HG02840 (cell line): ENCODE results near the gene MYOCD.
"Not testable (repeated sequence)": the region's sequence is repeated elsewhere in the genome, so short reads cannot be mapped to it uniquely, and the experiment has no call there.

Experiments
- ATAC-seq: cut with Tn5 transposase; IDR thresholded peaks from one replicate; pipeline ENCODE4 v1.9.1; 2021; ENCODE audit warnings: mild to moderate bottlenecking, moderate library complexity, moderate number of reproducible peaks; ENCODE audit not compliant: unreplicated experiment, low FRiP score

MYOCD gene, protein sequence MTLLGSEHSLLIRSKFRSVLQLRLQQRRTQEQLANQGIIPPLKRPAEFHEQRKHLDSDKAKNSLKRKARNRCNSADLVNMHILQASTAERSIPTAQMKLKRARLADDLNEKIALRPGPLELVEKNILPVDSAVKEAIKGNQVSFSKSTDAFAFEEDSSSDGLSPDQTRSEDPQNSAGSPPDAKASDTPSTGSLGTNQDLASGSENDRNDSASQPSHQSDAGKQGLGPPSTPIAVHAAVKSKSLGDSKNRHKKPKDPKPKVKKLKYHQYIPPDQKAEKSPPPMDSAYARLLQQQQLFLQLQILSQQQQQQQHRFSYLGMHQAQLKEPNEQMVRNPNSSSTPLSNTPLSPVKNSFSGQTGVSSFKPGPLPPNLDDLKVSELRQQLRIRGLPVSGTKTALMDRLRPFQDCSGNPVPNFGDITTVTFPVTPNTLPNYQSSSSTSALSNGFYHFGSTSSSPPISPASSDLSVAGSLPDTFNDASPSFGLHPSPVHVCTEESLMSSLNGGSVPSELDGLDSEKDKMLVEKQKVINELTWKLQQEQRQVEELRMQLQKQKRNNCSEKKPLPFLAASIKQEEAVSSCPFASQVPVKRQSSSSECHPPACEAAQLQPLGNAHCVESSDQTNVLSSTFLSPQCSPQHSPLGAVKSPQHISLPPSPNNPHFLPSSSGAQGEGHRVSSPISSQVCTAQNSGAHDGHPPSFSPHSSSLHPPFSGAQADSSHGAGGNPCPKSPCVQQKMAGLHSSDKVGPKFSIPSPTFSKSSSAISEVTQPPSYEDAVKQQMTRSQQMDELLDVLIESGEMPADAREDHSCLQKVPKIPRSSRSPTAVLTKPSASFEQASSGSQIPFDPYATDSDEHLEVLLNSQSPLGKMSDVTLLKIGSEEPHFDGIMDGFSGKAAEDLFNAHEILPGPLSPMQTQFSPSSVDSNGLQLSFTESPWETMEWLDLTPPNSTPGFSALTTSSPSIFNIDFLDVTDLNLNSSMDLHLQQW

DNA sequence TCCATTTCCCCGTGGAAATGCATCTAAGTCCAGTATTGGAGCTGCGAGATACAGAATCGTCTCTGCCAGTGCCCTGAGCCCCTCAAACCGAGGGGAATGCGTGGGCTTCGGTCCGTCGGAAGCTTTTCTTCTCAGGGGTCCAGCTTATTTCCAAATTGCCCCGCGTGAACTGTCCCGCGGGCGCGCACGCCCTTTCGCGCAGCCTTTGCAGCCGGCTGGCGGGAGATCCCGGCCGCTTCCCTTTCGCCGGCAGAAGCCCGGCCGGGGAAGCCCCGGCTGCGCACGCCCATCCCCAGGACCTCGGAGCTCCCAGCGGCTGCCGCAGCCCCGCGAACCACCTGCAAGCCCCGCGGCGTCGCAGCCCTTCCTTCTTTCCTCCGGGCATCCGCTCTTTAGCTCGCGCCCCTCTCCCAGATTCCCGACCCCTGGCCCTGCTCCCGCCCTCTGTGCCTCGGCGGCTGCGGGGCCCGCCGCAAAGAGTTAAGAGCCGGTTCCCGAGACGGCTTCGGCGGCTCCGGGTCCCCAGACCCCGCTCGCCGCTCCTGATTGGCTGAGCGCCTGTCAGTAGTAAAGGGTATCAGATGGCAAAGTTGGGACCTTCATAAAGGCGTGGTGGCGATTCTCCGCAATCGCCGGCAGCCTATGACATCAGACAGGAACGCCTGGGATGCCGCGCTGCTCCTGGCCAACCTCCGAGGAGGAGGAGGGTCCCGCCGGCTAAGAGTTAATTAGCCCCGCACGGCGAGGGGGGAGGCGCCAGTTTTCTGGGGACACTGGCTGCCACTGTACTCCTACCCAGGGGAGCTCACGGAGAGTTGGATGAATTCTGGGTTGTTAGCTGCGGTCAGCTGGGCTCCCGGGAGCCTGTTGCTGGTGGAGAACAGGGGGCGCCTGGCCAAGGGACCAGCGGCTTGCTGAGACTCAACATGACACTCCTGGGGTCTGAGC is at the start of gene MYOCD:
TSS of gene MYOCD (plus strand) at position 628 of the 948 bp plus-strand sequence. CDS start at position 927, 299 bp downstream.
- ATAC-seq: no peak

DNA sequence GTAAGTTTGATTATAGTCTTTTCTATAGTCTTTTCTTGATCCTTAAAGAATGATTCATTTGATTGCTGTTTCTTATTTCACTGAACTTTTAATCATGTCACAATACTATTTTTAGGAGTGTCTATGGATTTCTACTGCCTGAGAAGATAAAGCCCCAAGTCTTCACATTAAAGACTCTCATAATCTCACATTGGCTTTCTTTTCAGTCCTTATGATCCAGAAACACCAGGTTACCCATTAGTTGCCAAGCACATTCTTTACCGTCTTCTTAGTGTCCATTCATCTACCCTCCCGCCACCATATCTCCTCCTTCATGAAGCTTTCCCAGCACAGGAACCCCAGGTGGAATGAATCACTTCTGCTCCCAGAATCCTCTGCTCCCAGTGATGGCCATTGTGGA is 49.5 kb upstream of the MYOCD start:
- ATAC-seq: no peak

DNA sequence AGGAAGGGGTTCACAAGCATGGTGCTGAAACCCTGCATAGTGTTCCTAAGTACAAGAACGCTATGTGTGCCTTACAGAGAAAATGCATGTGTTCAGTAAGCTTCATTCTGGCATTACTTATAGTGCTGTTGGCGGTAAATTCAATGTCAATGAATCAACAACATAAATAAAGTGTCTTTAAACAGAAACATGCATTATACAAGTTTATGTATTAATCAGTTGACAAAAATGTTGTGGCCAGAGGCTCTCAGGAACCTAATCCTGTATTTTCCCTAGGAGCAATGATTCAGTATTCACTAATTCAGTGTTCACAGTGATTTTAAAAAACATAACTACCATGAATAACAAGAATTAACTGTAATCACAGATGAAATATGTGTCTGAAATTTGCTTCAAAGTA is 47.1 kb upstream of the MYOCD start:
- no peak for ATAC-seq

DNA sequence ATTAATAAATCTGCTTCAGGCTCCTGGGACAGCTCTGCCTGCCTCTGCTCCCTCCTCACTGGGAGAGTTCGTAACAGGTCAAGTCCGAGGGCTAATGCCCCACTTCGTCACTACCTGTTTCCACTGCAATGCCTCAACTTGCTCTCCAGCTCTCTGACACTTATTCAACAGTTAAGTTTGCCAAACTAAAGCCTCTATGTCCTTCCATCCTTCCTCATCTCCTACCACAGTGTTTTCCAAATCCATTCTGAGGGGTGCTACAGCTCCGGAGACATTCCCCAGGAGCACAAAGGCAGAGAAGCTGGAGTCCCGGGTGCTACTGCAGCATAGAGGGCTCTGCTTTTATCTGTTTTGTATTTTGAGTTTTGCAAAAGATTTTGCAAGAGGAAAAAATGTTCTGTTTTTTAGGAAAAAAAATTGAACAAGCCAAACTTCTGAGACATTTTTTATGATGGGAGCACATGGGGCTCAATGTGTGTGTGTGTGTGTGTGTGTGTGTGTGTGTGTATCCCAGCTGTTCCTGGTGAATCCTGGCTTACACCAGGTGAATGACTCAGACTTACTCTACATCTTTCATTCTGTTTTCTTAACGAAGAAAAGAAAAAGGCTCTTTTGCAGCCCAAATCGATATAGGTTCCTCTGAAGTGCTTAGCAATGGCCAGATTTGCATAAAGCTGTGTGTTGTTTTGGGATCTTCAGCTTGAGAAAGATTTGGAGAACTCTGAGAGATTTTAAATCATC is 46.1 kb upstream of the MYOCD start:
- no peak for ATAC-seq

DNA sequence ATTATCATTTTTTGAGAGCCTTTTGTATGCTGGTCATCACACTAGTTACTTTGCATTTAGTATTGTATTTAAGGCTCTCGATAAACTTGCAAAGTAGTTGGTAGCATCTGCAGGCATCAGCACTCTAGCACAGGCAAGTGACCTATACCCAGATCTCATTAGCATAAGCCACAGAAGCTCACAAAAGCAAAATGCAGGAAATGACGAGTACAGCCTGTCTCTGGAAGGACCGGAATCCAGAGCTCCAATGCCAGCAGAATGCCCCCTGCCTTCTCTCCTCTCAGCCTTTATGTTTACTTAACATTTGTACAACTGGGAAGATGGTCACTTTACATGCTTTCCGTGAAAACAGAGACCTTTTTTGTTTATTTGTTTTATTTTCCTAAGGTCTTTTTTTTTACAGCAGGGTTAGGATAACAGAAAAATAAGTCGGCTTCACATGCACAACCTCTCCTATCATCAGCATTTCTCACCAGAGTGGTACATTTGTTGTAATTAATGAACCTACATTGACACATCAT is 45.4 kb upstream of the MYOCD start:
- ATAC-seq: no peak

DNA sequence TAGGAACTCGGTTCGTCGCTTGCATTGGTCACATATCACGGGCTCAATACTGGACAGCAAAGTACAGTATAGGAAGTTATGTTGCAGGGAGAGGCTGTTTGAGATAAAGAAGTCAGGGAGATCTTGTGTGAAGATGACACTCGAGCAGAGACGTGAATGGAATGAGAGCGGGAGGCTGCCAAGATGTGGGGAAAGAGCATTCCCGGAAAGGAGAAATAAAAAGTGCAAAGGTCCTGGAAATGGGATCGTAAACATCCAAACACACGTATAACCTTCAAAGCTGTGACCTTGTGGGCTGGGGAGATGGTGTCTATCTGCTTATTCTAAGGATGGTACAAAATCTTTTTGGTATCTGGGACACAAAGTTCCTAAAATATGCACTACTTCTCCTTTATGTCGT is 43.0 kb upstream of the MYOCD start:
- no peak for ATAC-seq

DNA sequence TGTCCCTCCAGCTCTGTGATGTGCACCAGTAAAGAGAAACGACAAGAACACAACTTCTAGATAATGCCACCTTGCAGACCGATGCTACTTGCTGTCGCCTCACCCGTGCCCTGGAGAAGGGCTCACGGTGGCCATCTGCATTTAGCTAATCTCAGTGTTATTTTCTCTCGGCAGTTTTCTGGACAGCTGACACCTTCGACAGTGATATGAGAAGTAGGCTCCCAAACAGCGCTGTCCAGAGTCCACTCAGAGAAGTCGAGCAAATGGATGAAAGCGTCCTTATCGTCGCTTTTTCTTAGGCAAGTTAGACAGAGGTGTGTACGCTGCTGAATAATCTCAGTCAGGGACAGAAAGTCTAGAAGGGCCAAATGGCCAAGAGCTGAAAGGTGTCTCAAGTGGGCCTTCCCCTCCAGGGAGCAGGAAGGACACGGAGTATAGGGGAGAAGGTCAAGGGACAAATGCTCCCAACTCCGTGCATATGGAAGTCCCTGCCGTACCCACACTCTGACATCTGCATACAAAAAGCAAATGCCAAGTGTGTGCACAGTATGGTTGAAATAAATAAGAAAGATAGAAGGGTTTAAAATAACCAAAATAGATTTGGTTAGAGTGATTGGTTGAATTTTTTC is 42.4 kb upstream of the MYOCD start:
- ATAC-seq: no peak

DNA sequence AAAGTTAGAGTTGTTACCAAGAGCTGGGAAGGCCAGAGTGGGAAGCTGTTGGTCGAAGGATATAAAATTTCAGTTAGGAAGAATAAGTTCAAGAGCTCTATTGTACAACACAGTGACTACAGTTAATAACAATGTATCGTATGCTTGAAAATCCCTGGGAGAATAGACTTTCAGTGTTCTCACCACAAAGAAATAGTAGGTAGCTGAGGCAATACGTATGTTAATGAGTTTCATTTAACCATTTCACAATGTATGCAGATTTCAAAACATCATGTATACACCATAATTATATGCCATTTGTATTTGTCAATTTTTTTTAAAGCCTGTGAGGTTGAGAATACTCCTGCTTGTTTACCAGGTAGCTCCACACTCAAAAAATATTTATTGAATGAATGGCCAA is 41.5 kb upstream of the MYOCD start:
- ATAC-seq: no peak

DNA sequence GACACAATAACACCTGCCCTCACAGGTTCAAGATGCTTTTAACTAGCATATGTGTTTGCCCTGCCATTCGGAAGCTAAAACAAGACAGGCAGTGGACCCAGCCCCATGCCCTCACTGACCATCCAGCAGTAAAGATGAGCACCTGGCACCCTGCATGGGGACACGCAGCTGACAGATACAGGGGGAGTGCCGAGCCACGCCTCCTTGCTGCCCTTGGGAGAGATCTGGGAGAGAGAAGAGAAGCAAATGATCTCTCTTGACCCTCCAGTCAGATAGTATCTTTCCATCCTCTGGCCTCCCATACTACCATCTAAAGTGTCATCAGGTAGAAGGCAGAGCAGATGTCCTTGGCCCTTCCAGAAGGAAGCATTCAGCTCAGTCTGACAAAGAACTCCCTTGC is 40.6 kb upstream of the MYOCD start:
- no peak for ATAC-seq

DNA sequence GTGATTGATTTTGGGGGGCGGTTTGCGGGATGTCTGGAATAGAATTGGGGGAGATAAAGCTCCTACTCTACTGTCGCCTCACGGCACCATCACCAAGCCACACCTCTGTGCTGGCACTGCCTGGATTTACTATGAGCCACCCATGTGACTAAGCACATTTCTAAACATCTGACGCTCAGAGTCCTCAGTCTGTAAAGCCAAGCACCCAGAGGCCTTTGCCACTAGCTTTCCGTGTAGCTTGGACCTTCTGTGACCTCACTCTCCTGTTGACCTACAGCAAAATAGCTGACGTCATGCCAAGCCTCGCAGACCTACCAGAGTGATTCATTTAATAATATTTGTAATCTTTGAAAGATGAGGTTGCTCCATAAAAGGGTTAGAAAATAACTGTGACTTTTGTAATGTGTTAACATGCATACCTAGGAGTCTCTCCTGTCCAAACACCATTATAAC is 38.5 kb upstream of the MYOCD start:
- no peak for ATAC-seq

DNA sequence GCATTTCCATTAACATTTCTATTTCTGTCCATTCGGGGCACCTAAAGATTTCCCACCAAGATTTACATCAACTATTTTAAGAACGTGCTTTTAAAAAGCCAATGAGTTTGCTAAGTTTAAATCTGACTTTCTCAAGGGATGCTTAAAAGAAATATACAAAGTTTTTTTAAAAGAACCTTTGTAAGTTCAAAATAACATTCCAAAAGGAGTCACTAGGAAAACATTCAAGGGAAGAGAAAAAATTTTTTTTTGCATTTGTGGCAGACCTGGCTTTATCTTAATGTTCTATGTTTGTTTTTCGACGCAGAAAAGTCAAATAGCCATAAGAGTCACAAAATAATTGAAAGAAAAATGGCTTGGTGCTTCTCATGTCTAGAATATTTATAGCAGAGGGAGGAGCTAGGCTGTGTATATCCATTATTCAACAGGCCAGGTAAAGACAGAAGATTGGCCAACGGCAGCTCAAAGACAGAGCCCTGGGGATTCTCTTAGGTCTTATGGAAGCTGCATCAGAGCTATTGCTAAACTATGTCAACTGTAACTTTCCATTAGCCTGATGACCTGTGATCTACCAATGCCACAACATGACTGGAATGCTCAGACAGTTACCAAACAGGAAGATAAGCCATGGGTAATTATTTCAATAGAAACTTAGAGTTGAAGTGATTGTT is 37.8 kb upstream of the MYOCD start:
- ATAC-seq: no peak

DNA sequence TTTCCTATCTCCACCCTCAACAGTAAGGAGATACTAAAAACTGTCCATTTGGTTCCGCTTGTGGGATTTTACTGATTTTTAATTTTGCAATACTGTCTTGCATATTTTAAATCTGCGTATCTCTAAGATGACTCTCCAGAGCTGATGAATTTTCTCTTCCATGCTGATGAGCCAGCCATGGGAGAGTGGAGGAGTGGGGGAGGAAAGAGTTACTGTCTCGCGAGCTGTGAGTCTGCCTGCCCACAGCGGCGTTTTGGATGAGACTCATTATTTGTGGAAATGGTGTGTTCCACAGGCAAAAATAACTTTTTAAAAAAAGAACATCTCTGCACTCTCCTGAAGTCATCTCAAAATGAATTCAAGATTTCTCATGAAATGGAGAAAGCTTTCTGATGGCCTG is 34.6 kb upstream of the MYOCD start:
- ATAC-seq: no peak

DNA sequence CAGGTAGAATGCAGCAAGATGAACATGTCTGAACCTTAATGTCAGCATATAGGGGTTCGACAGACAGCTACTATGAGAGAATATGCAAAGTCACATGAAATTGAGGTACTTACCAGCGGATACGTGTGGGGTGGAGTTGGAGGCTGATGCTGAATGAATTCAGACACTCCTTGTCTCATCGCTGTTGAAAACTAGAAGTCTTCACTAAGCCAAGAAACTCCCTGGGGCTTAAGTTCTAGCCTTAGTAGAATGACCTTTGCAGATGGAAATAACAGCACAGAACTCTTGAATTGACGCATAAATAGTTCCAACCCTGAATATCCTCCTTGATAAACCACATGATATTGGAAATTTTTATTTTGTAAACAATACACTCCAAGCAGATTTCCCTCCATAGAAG is 32.9 kb upstream of the MYOCD start:
- no peak for ATAC-seq

DNA sequence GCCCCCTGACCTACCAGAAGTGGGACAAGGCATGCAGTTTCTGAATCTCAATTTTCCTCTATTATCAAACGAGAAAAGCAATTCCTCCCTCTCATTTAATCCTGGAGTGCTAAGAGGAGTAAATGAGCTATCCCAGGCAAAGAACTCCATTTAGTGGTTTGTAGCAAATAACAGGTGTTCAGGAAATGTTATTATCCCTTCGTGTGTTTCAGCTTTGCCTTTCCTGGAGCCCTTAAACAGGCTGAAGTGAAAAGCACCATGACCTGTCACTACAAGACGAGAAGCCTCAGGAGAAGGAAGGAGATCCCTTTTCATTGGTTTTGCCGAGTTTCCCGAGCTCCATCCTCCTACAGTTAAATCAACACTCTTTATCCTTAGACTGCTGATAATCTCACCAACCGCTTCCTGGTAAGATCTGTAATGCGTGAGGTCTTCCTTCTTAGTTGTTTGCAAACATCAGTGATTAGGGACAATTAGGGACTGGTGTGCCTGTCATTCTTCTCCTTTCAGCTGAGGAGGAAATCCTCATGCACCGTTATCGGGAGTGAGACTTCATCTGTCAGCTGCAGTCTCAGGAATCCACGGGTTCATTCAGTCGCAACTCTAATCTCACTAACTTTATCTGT is 30.8 kb upstream of the MYOCD start:
- no peak for ATAC-seq

DNA sequence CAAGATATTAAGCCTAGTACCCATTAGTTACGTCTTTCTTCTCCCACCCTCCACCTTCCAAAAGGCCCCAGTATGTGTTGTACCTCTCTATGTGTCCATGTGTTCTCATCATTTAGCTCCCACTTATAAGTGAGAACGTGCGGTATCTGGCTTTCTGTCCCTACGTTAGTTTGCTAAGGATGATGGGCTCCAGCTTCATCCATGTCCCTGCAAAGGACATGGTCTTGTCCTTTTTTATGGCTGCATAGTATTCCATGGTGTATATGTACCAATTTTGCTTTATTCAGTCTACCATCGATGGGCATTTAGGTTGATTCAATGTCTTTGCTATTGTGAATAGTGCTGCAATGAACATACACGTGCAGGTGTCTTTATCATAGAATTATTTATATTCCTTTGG is 29.7 kb upstream of the MYOCD start:
- ATAC-seq: not testable (repeated sequence)

DNA sequence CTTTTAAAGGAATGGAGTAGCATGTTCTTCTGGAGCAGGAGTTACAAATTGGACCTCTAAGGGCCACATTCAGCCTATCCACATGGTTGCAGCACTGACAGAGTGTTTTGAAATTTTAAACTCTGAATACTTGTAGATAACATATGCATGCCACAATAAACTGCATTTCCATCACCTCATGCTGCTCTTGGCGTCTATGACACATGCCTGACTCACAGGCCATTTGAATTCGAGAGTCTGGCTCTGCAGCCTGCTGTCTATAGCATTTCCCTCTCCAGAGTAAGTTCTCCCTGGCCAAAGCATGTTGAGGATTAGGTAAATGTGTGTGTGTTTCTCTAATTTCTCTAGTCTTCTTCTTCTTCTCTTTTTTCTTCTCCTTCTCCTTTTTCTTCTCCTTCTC is 28.7 kb upstream of the MYOCD start:
- no peak for ATAC-seq

DNA sequence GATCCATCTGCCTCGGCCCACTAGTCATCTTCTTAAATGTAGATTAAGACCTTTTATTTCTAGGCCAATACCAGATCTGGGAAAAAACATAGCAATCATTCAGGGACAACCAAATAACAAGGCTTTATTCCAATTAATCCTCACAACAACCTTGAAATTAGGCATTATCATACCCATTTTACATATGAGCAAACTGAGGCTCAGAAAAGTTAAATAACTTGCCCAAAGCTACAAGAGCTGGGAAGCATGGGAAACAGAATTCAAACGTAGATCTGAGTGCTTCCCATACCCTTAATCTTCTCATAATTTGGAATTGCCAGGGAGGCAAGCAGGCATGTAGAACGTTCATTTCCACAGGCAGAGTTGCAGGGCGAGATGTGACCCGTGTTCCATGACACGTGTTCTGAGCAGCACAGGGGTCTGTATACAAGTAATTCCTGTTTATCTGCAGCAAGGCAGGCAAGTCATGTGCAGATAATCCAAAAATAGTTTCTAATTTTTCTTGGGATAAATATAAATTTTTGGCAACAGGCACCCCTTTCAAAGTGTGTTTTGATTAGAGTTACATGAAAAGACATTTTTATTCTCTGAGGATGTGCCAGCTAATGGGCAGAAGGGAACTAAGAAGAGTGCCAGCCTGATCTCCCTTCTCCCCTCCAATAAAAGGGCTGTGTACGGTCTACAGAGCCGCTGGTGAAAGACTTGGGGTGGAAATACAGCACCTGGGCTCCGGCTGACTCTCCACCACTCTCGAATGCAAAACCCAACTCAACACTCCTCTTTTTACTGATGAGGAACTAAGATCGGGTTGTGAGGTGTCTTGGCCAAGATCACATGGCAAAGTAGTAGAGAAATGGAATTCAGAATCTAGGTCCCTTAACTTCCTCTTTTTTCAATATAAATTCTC is 27.7 kb upstream of the MYOCD start:
- no peak for ATAC-seq
